ENCODE measurements around the gene CACNA1S.
A peak's percentile ranks its signal among the peaks of the same experiment; 100 is the strongest.

CACNA1S gene

GRCh38 chr1:201119206-201120197, 7.3 kb upstream of the CACNA1S start:
- peak in 1 of 2 donors; percentile 5 for DNase-seq (ENCODE audit: low read depth in 2 of 2, low spot score in 1 of 2)

- DNase-seq (ENCODE audit: low read depth in 2 of 2, low spot score in 1 of 2) = no peak
Observed at GRCh38 chr1:201116091-201116490, 3.9 kb upstream of the CACNA1S start.

DNA sequence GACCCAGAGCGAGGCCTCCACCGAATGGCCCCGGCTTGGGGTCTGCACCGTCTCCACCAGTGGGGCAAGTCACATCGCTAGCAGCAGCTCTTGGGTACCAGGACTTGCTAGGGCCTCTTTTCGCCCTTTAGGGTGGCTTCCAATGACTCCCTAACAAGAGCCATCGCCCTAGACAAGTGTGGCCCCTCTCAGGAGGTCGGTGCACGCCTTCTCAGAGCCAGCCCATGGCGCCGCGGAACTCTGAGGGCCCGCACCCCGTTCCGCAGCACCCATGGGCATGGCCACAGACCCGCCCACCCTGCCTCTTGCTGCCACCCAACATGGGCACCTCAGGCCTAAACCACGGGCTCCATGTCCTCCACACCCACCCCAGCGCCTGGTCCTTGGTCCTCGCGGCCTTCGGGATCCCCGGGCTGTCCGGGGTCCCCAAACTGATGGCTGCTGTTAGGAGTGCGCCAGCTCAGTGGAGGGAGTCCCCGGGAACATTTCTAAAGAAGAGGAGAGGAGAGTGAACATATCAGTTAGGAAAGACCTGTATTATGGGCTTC, 3.2 kb upstream of the CACNA1S start:
- no peak for DNase-seq (ENCODE audit: low read depth in 2 of 2, low spot score in 1 of 2)

DNA sequence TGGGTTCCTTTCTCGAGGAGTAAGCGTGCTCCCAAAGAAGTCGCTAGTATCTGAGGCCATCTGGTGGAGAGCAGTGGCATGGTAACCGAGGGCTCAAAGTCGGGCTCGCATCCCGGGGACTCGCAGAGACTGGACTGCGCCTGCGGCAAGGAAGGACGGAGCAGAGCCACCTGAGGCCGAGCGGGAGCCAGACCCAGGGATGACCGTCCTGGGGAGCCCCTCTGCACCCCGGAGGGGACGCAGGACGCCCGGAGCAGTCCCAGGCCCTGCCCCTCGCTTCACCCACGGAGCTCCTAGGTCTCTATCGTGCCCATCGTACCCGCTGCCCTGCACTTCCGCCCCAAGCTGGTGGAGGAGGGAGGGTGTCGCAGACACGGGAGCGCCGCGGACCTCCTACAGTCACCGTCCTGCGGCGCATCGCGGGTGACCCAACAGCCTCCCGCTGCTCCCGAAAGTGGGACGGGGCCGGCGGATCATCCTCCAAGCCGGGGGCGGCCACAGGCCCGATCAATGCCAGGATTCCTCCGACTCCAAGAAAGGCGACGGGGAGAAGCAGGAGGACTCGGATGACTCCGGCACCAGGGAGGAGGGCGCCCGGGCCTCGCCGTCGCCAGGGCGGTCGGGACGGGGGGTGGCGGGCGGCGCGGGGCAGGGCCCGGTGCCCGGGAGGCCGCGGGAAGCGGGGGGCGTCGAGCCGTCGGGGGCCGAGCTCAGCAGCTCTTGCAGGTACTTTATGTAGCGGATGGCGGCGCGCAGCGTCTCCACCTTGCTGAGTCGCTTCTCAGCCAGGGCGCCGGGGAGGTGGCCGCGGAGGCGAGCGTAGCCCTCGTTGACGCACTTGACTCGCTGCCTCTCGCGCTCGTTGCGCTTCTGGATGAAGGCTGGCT, 2.3 kb upstream of the CACNA1S start:
- peak; percentile 40 for DNase-seq (ENCODE audit: low read depth in 2 of 2, low spot score in 1 of 2)

DNA sequence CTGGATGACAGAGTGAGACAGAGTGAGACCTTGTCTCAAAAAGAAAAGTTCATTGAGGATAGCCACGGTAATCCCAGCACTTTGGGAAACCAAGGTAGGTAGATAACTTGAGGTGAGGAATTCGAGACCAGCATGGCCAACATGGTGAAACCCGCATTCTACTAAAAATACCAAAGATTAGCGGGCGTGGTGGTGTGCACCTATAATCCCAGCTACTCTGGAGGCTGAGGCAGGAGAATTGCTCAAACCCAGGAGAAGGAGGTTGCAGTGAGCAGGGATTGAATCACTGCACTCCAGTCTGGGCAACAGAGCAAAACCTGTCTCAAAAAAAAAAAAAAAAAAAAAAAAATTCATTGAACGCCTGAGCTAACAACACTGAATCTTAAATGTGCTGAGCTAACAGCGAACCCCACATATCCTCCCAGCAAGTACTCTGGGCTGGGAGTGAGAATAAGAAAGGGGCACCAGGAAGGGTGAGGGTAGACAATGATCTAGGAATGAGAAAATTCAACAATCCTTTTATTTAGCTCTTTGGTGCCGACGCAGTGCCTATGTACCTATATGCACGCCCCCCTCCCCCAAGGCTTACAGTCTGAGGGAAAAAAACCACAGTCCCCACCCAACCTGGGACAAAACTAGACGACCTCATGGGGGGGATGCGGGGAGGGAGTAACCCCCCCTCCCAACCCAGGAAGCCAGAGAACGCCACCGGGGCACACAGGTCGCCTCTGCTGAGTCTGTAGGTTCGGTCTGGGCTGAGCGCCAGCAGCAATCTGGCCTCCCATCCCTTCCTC, 1.4 kb upstream of the CACNA1S start:
- no peak for DNase-seq (ENCODE audit: low read depth in 2 of 2, low spot score in 1 of 2)

DNA sequence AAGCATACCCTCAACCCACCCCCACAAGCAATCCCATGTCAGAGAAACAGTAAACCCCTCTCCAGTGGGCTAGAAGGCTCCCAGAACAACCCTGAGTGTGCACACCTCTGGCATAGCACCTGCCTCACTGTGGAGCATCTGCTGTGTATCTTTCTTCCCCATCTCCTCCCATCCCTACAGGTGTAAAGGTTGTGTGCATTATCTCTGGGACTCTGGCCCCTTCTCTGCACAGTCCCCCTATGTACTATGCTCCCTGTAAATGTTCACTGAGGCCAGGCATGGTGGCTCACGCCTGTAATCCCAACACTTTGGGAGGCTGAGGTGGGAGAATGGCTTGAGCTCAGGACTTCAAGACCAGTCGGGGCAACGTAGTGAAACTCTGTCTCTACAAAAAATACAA, 700 bp upstream of the CACNA1S start:
- no peak for DNase-seq (ENCODE audit: low read depth in 2 of 2, low spot score in 1 of 2)

GRCh38 chr1:201111672-201112071, 554 bp downstream of the CACNA1S start:
- DNase-seq (ENCODE audit: low read depth in 2 of 2, low spot score in 1 of 2) = no peak

GRCh38 chr1:201111156-201111555, 1.1 kb downstream of the CACNA1S start:
- DNase-seq (ENCODE audit: low read depth in 2 of 2, low spot score in 1 of 2) = no peak

DNA sequence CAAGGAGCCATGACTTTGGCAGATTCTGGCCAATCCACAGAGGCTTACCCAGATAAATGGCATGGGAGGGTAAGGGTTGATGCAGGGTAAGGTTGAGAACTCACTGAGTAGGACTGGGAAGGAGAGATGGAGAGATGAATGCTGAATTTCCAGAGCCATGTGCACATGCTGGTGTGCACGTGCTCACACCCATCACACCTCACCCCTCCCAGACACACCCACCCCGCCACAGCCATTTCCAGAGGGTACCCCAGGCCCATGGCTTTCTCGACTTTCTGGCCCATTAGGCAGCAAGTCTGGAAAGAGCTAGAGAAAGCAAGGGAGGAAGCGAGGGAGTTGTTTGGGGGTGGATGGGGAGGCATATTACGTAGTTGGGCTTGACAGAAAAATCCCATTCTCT, 1.6 kb downstream of the CACNA1S start:
- no peak for DNase-seq (ENCODE audit: low read depth in 2 of 2, low spot score in 1 of 2)

DNA sequence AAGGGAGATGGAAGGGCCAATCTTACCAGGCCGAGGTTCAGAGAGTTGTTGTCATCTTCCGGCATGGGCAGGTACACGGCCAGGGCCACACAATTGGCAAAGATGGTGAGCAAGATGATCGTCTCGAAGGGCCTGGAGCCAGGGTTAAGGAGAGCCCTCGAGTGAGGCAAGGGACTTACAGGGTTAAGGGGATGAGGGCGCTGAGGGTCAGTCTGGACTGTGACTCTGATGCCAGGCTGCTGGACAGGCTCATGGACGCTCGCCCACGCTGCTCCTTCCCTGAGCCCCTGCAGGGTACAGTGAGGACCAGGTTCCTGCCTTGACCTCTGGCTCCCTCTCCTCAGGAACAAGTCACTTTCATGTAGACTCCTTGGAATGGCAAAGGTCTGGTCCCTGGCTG, 2.1 kb downstream of the CACNA1S start:
- no peak for DNase-seq (ENCODE audit: low read depth in 2 of 2, low spot score in 1 of 2)

DNA sequence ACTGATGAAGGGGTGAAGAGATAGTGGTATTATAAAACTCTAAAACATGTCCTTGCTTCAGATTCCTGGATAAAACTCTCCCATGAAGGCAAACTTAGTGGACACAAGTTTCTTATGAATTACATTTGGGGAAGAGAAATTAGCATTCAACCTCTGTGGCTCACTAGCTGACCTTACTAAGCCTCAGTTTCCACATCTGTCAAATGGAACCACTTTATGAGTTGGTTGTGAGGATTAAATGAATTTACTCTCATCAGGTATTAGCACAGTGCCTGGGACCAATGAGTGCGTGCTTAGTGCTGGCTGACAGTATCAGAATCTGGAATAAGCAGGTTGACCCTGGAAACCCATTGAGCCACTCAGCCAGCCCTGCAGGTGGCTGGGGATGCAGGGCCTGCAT, 2.6 kb downstream of the CACNA1S start:
- no peak for DNase-seq (ENCODE audit: low read depth in 2 of 2, low spot score in 1 of 2)

DNA sequence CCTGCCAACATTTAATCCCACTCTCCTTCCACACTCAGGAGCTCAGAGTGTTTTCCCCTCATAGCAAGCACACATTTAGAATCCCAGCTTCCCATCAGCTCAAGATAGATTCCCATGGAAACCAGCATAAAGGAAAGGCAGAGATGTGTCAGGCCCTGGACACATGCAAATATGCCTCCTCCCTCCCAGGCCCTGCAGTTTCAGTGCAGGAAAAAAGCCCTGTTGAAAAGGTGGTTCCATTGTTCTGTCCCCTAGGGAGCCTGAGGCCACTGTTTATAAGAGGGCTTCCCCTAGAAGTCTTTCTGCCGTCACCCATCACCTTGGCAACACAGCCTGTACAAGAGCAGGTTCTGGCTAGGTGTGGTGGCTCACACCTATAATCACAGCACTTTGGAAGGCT, 3.6 kb downstream of the CACNA1S start:
- DNase-seq (ENCODE audit: low read depth in 2 of 2, low spot score in 1 of 2) = no peak

DNA sequence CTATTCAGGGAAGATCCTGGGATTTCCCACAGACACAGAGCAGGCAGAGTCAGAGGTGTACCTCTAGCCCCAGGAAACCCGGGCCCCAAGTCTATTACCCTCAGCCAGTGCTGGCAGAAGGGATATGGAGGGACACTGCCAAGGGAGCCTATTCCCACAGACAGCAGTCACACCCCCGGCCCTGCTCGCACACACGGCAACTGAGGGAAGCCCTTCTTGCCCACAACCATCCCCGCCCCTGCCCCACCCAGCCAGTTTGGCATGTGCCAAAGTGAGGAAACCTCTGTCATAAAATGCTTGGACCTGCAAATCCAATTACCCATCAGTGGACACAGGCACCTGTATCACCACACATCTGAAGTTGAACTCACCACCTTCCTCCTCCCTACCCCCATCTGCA, 6.5 kb downstream of the CACNA1S start:
- no peak for DNase-seq (ENCODE audit: low read depth in 2 of 2, low spot score in 1 of 2)

DNA sequence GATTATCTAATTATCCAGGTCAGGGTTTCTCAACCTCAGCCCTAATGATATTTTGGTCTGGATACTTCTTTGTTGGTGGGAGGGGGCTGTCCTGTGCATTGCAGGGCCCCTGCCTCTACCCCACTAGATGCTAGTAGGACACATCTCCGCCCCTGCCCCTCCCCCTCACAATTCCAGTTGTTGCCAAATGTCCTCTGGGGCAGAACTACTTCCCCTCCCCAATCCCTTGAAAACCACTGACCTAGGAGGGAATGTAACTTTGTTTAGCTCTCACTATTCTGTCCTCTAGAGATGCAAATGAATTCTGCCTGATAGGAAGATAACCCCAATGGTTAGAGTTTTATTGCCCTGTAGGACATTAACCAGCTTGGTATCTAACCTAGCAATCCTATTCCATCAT, 8.1 kb downstream of the CACNA1S start:
- DNase-seq (ENCODE audit: low read depth in 2 of 2, low spot score in 1 of 2) = no peak

- DNase-seq (ENCODE audit: low read depth in 2 of 2, low spot score in 1 of 2) = no peak
Observed at GRCh38 chr1:201103666-201104065, 8.6 kb downstream of the CACNA1S start.

DNA sequence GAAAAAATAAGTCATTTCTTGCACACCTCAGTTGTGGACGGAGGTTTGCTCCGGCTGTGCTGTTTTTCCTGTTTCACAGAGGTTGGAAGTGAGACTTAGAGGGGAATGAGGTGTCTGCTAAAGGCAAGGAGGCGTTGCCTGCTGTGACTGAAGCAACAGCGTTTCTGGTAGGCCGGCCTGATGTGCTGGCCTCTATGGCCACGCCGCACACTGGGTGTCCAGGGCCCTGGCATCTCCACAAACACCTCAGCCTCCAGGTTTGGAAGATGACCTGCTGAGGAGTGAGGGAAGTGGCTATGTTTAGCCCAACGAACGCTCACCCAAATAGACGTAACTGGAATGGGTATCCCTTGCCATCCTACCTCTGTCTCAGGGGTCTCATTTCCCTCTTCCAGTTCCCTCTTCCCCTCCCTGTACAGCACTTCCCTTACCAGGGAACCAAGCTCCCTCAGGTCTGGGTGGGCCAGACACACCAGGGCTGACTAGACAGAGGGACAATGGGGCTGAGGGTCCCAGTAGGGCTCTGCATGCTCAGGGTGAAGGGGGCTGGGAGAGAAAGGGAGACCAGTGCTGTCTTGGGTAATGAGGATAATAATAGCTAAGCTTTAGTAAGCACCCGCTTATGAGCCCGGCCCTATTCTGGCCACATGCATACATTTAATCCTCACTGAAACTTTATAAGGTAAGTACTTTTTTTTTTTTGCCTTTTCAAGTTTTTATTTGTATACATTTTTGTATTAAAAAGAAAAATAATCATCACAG, 11.9 kb downstream of the CACNA1S start:
- DNase-seq (ENCODE audit: low read depth in 2 of 2, low spot score in 1 of 2) = no peak

DNA sequence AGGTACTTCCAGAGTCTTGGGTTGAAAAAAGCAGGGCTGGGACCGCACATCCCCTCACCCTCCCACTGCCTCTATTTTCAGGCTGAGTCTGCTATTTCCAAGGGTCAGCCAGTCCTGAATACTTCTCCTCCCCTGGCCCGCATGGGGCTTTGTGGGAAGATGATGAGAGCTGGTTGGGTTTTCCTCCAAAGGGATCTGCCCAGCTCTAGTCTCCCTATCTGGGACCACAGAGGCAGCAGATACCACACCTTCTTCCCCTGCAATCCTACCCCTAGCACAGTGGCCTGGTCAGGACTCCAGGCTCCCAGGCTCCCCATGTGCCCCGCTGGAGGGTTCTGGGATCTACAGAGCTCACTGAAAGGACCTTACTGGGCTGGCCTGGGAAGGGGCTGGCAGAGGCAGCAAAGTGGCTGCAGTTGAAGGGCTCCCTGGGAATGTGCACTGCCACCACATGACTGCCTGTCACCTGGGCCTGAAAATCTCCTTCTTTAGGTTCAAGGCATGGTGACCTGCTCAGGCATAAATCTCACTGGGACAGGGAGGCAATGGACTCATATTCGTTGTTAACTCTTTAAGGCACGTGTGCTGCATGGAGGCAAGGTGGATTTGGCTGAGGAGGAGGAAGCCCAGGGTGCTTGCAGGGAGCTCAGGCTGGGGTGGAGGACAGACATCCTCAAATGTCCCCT, 13.1 kb downstream of the CACNA1S start:
- no peak for DNase-seq (ENCODE audit: low read depth in 2 of 2, low spot score in 1 of 2)

- DNase-seq (ENCODE audit: low read depth in 2 of 2, low spot score in 1 of 2) = no peak
Observed at GRCh38 chr1:201096977-201097856, 15.0 kb downstream of the CACNA1S start.

GRCh38 chr1:201096041-201096461, 16.2 kb downstream of the CACNA1S start:
- no peak for DNase-seq (ENCODE audit: low read depth in 2 of 2, low spot score in 1 of 2)

Data from stimulated activated CD8-positive, alpha-beta memory T cell treated with anti-CD3 and anti-CD28 coated beads, Interleukin-4, amount 100 ng/mL, for 1 hour (primary cell).